Bronchial epithelial cell (primary cell): ENCODE measurements around the gene CNNM4. TPM values are rescaled to one million over a fixed set of nuclear protein-coding genes. Genes with fewer than 3 reads are reported as not detected.

ENCODE experiments used
- DNase-seq: peaks from one replicate; pipeline ENCODE4 v3.0.0-alpha.2; 2010; ENCODE audit warnings: low read depth
- FAIRE-seq: peaks from 2 replicates; lab custom pipeline; 2011; peaks lifted over from hg19 to GRCh38; lab: Jason Lieb, UNC
- H3K27me3 ChIP-seq: 2 replicates; pipeline ENCODE4 v1.5.1; 2011; ENCODE audit warnings: low read length; ENCODE audit not compliant: control insufficient read depth, insufficient read depth
- H3K36me3 ChIP-seq: 2 replicates; pipeline ENCODE4 v1.5.1; 2011; ENCODE audit warnings: low read length; ENCODE audit not compliant: control insufficient read depth, insufficient read depth
- H3K4me3 ChIP-seq: 2 replicates; pipeline ENCODE4 v1.5.1; 2011; ENCODE audit warnings: mild to moderate bottlenecking, low read depth, low read length, control low read depth
- total RNA-seq: library from RNA; depleted of rRNA; stranded (reverse); fragments of >200 nt; gene quantifications from 2 replicates; pipeline ENCODE4 v1.2.1, GENCODE V29; 2014
- TF ChIP-seq, protein P1 (sequence below): IDR thresholded peaks from 2 replicates; pipeline ENCODE4 v1.5.1; 2011; ENCODE audit warnings: mild to moderate bottlenecking, moderate library complexity, low read length, control low read depth, inconsistent platforms; ENCODE audit not compliant: insufficient read depth, severe bottlenecking

CNNM4 gene
- total RNA-seq, 1 donor from 2014 or later: 3.4 TPM

DNA sequence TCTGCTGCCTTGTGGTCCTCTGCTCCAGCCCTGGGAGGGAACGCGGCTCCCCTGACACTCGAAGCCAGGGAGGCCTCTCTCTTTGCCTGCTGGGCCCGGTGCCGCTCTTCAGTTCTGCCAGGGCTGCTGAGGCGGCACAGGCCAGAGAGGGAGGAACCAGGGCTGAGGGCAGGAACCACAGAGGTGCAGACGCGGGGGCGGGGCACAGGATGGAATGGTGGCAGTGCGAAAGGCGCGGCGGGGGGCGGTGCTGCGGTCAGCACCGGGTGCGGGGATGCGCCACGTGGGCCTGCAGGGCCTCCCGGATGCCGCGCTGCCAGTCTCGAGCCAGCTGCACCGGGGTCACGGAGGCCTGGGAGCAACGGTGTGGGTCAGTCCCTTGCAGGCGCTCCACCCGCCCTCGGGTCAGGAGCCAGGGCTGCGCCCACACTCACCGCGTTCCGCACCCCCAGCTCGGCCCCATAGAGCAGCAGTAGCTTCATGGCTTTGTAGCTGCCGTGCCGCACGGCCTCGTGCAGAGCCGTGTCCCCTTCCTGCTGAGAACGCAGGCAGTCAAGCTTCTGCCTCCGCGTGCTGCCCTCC, 78.7 kb downstream of the CNNM4 start:
- DNase-seq: no peak
- TF ChIP-seq, protein P1, sequence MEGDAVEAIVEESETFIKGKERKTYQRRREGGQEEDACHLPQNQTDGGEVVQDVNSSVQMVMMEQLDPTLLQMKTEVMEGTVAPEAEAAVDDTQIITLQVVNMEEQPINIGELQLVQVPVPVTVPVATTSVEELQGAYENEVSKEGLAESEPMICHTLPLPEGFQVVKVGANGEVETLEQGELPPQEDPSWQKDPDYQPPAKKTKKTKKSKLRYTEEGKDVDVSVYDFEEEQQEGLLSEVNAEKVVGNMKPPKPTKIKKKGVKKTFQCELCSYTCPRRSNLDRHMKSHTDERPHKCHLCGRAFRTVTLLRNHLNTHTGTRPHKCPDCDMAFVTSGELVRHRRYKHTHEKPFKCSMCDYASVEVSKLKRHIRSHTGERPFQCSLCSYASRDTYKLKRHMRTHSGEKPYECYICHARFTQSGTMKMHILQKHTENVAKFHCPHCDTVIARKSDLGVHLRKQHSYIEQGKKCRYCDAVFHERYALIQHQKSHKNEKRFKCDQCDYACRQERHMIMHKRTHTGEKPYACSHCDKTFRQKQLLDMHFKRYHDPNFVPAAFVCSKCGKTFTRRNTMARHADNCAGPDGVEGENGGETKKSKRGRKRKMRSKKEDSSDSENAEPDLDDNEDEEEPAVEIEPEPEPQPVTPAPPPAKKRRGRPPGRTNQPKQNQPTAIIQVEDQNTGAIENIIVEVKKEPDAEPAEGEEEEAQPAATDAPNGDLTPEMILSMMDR: no peak
- H3K27me3 ChIP-seq: no peaks in the 10 kb centered on the region
- peaks cover 1% of the 10 kb centered on the region for H3K36me3 ChIP-seq
- no peak for FAIRE-seq
- H3K4me3 ChIP-seq: no peak overlapping the region

DNA sequence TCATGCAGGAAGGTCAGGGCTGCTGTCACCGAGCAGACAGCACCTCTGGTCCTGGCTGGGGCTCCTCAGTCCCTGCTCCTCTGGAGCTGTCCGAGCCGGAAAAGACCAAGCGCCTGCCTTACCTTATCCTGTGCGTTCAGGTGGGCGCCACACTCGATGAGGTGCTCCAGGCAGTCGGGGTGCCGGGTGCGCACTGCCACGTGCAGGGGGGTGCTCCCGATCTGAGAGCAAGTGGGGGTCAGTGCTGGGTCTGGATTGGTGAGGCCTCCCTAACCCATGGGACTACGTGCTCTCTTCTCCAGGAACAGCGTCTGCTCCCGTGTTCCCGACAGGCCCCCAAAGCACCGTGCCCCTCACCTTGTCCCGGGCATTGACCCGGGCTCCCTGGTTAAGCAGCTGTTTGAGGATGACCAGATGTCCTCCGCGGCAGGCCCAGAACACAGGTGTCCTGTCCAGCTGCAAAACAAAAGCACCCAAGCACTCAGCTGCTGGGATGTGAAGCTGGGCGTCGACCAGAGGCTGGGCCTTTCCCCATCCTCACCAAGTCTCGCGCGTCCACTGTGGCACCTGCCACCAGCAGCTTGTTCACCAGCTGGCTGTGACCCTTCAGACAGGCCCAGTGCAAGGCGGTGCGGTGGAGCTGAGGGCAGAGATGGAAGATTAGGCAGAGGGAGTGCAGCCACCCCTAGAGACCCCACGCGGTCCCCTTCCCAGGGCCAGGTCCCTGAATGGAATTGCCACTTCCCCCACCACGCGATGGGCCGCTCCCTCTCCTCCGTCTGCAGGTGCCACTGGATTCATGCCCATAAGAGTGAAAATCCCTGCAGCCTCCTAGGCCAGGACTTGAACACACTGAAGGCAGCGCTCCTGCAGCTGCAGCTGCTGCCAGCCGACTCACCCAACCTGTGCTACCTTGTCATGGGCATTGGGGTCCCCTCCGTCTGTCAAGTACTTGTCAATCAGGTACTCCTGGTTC, 79.5 kb downstream of the CNNM4 start:
- TF ChIP-seq, protein P1: no peak

DNA sequence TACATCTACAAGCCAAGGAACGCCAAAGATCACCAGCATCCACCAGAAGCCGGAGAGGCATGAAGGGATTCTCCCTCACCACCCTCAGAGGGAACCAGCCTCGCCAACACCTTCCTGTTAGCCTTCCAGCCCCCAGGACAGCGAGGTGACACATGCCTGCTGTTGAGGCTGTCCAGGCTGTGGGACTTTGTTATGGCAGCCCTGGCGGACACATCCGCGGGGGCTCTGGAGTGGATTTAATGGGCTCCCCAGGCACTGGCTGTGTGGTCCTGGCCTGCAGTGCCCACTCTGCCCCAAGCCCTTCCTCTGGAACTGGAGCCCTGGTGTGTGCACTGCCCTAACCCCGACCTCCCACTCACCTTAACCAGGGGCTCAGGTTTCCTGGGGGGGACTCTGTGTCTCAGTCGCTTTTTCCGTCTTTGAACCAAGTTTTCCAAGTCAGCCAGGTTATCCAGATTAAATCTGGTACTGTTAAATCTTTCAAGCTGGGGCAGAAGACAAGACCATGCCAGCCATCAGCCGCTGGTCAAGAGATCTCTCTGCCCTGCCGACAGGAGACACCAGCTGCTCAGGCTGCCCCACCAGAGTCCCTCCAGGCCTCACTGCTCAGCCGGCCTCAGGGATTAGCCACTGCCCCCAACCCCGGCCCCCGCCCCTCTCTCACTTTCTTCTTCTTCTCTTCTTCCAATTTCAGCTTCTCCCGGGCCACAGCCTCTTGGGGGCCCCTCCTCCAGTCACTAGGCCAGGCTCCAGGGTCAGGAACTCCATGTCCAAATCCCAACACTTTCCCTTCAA, 81.2 kb downstream of the CNNM4 start:
- no peak for DNase-seq
- no peak for FAIRE-seq
- TF ChIP-seq, protein P1: no peak
- Histone ChIP-seq H3K27me3 (no peaks in the 10 kb centered on the region), H3K4me3 (no peak overlapping the region), H3K36me3 (peaks cover 1% of the 10 kb centered on the region)

More for the DNA sequence above, 79.5 kb downstream of the CNNM4 start:
- no peak for DNase-seq
- FAIRE-seq: no peak
- Histone ChIP-seq H3K4me3 (no peak overlapping the region), H3K36me3 (peaks cover 1% of the 10 kb centered on the region), H3K27me3 (no peaks in the 10 kb centered on the region)

DNA sequence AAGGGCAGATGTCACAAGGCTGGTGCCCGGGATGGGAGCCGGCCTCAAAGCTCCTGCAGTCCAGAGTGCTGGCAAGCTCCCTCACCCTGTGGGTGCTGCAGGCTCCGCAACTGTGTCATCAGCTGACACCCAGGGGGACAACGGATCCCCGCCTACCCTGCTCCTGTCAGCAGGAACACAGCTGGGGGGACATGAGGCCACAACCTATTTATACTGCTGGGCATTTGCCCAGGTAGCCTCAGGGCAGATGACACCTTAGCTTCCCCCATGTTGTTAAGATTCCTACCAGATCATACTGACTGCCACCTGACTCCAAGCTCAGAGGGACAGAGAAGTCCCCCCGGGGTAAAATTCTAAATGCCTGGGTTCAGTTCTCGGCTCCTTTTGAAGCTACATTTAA, 81.9 kb downstream of the CNNM4 start:
- H3K36me3 ChIP-seq: peaks cover 1% of the 10 kb centered on the region
- TF ChIP-seq, protein P1: no peak
- no peak for DNase-seq
- no peak for FAIRE-seq
- no peak overlapping the region for H3K4me3 ChIP-seq
- H3K27me3 ChIP-seq: no peaks in the 10 kb centered on the region

DNA sequence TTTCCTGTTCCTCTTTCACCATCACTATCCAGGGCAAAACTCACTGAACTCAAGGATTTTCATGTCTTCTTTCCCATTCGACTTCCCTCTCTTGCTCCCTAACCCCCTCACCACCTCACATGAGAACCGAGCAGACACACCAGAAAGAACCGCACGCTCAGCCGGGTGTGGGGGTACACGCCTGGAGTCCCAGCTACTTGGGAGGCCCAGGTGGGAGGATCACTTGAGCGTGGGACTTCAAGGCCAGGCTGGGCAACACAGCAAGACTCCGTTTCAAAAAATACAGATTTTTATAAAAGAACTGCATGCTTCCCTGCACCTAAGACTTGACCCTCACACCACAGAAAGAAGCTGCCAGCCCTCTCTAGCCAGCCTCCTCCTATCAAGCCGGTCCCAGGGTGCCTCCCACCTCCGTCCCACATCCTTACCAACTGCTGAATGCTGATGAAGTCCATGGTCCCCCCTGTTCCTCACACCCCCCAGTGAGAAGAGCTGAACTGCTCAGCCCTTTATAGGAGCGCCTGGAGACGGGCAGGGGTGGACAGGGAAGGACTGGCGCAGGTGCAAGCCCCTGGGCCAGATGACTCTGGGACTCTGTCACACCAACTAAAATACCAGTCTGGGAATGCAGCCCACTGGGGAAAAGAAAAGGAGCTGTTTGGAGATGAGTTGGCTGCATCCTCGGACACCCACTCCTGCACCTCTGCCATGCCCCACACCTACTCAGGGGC, 83.0 kb downstream of the CNNM4 start, which contains the start of gene ANKRD23:
TSS of gene ANKRD23 (minus strand) at position 484 of the 731 bp plus-strand sequence. CDS start at position 455, 29 bp downstream.
- H3K36me3 ChIP-seq: peaks cover 6% of the 10 kb centered on the region
- FAIRE-seq: no peak
- no peak within 1 kb of the TSS for H3K4me3 ChIP-seq
- DNase-seq: no peak
- TF ChIP-seq, protein P1: no peak
- H3K27me3 ChIP-seq: no peaks in the 10 kb centered on the region
